CD4-positive, alpha-beta T cell treated with Interferon alpha-2 for 1 hour (primary cell): ENCODE measurements around the gene DIDO1.
A peak's percentile ranks its signal among the peaks of the same experiment; 100 is the strongest.
"Not testable (repeated sequence)": the region's sequence is repeated elsewhere in the genome, so short reads cannot be mapped to it uniquely, and the experiment has no call there.

Experiments used
- DNase-seq, 2 donors: peaks; one replicate each; pipeline ENCODE4 v3.0.0-alpha.2; 2020 to 2022

DIDO1 gene

GRCh38 chr20:62962221-62962879, 36.0 kb upstream of the DIDO1 start:
- no peak for DNase-seq

GRCh38 chr20:62961799-62962198, 35.5 kb upstream of the DIDO1 start:
- no peak for DNase-seq

- DNase-seq: no peak
These were observed 35.0 kb upstream of the DIDO1 start for GRCh38 chr20:62961310-62961783.

- not testable (repeated sequence) for DNase-seq
These were observed 34.4 kb upstream of the DIDO1 start for GRCh38 chr20:62960446-62961309.

GRCh38 chr20:62959998-62960436, 33.7 kb upstream of the DIDO1 start:
- DNase-seq: no peak

GRCh38 chr20:62959101-62959971, 33.0 kb upstream of the DIDO1 start:
- no peak for DNase-seq

- no peak for DNase-seq
These were observed 32.2 kb upstream of the DIDO1 start for GRCh38 chr20:62958388-62959100.

- no peak for DNase-seq
These were observed 31.1 kb upstream of the DIDO1 start for GRCh38 chr20:62957136-62958117.

GRCh38 chr20:62956387-62957135, 30.3 kb upstream of the DIDO1 start:
- no peak for DNase-seq

- no peak for DNase-seq
These were observed 29.4 kb upstream of the DIDO1 start for GRCh38 chr20:62955519-62956386.

- DNase-seq: peak; percentile 77 to 78
These were observed 27.8 kb upstream of the DIDO1 start for GRCh38 chr20:62953839-62954703.

GRCh38 chr20:62952968-62953838, 26.9 kb upstream of the DIDO1 start:
- no peak for DNase-seq

- peak; percentile 55 to 70 for DNase-seq
These were observed 26.2 kb upstream of the DIDO1 start, which contains the start of gene SLC17A9 for GRCh38 chr20:62952373-62952967. Gene SLC17A9 (plus strand): TSS chr20:62952709. CDS start chr20:62952831, 122 bp downstream.

- no peak for DNase-seq
These were observed 25.6 kb upstream of the DIDO1 start for GRCh38 chr20:62951896-62952372.

- DNase-seq: no peak
These were observed 25.0 kb upstream of the DIDO1 start for GRCh38 chr20:62951143-62951895.

GRCh38 chr20:62950741-62951140, 24.4 kb upstream of the DIDO1 start:
- DNase-seq: no peak
